ENCODE measurements around the gene PCP2.

- TF ChIP-seq, protein P1, sequence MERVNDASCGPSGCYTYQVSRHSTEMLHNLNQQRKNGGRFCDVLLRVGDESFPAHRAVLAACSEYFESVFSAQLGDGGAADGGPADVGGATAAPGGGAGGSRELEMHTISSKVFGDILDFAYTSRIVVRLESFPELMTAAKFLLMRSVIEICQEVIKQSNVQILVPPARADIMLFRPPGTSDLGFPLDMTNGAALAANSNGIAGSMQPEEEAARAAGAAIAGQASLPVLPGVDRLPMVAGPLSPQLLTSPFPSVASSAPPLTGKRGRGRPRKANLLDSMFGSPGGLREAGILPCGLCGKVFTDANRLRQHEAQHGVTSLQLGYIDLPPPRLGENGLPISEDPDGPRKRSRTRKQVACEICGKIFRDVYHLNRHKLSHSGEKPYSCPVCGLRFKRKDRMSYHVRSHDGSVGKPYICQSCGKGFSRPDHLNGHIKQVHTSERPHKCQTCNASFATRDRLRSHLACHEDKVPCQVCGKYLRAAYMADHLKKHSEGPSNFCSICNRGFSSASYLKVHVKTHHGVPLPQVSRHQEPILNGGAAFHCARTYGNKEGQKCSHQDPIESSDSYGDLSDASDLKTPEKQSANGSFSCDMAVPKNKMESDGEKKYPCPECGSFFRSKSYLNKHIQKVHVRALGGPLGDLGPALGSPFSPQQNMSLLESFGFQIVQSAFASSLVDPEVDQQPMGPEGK (CRISPR knock-in tag; IDR thresholded peaks at IDR 0.05; ENCODE audit: borderline replicate concordance) = no peak
- TF ChIP-seq ZNF565 (CRISPR knock-in tag; conservative IDR thresholded peaks at IDR 0.05; ENCODE audit: low read depth) = no peak
- no peak for TF ChIP-seq RARB (CRISPR knock-in tag; IDR thresholded peaks at IDR 0.05)
- no peak for TF ChIP-seq TCF4 (CRISPR knock-in tag; IDR thresholded peaks at IDR 0.05; ENCODE audit: borderline replicate concordance)
- no peak for TF ChIP-seq ZNF8 (CRISPR knock-in tag; IDR thresholded peaks at IDR 0.05)
- TF ChIP-seq ZNF70 (CRISPR knock-in tag; IDR thresholded peaks at IDR 0.05) = no peak
- no peak for TF ChIP-seq CSDC2 (CRISPR knock-in tag; IDR thresholded peaks at IDR 0.05)
Observed at GRCh38 chr19:7668842-7669241, 35.3 kb upstream of the PCP2 start, which contains the start of gene RETN.
